C4-2B (cell line): Measurements from ENCODE around the gene ZNF880.

Experiments
- ZFX ChIP-seq: fragments of 450-650 bp; IDR thresholded peaks from 2 replicates; pipeline ENCODE4 v1.6.1; 2017
- TF ChIP-seq, protein P1 (sequence below): fragments of 450-650 bp; conservative IDR thresholded peaks from 2 replicates; pipeline ENCODE4 v1.5.1; 2017; ENCODE audit warnings: mild to moderate bottlenecking

- TF ChIP-seq, protein P1, sequence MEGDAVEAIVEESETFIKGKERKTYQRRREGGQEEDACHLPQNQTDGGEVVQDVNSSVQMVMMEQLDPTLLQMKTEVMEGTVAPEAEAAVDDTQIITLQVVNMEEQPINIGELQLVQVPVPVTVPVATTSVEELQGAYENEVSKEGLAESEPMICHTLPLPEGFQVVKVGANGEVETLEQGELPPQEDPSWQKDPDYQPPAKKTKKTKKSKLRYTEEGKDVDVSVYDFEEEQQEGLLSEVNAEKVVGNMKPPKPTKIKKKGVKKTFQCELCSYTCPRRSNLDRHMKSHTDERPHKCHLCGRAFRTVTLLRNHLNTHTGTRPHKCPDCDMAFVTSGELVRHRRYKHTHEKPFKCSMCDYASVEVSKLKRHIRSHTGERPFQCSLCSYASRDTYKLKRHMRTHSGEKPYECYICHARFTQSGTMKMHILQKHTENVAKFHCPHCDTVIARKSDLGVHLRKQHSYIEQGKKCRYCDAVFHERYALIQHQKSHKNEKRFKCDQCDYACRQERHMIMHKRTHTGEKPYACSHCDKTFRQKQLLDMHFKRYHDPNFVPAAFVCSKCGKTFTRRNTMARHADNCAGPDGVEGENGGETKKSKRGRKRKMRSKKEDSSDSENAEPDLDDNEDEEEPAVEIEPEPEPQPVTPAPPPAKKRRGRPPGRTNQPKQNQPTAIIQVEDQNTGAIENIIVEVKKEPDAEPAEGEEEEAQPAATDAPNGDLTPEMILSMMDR, result no peak
- 0 out of 2 replicates have a peak, but pooled peaks have one; percentile 1 for TF ChIP-seq ZFX
Measured at GRCh38 chr19:52336791-52337381, 32.8 kb upstream of the ZNF880 start.
